HG03039 (cell line): ENCODE results near the gene TPGS1.

ENCODE experiments used
- ATAC-seq: cut with Tn5 transposase; IDR thresholded peaks from one replicate; pipeline ENCODE4 v1.9.1; 2021; ENCODE audit warnings: mild to moderate bottlenecking, moderate library complexity; ENCODE audit not compliant: unreplicated experiment

Gene TPGS1

GRCh38 chr19:494171-495080 is 12.9 kb upstream of the TPGS1 start:
- ATAC-seq, result no peak

GRCh38 chr19:495081-495401 is 12.3 kb upstream of the TPGS1 start:
- no peak for ATAC-seq

GRCh38 chr19:495402-496111 is 11.7 kb upstream of the TPGS1 start:
- ATAC-seq, result no peak

- no peak for ATAC-seq
These were observed 11.1 kb upstream of the TPGS1 start, which contains the start of gene MADCAM1 for GRCh38 chr19:496112-496665. TSS of gene MADCAM1 (plus strand) at chr19:496486. CDS start at chr19:496500, 14 bp downstream.

- no peak for ATAC-seq
These were observed 10.3 kb upstream of the TPGS1 start for GRCh38 chr19:496986-497385.

- no peak for ATAC-seq
These were observed 9.8 kb upstream of the TPGS1 start for GRCh38 chr19:497491-497868.

GRCh38 chr19:497869-498510 is 9.3 kb upstream of the TPGS1 start:
- no peak for ATAC-seq

GRCh38 chr19:498511-498891 is 8.8 kb upstream of the TPGS1 start:
- ATAC-seq, result no peak

GRCh38 chr19:498977-499623 is 8.2 kb upstream of the TPGS1 start:
- no peak for ATAC-seq

- no peak for ATAC-seq
These were observed 5.7 kb upstream of the TPGS1 start for GRCh38 chr19:501646-502045.

GRCh38 chr19:504616-505015 is 2.7 kb upstream of the TPGS1 start:
- no peak for ATAC-seq

- ATAC-seq, result peak; percentile 52
These were observed 652 bp upstream of the TPGS1 start for GRCh38 chr19:506404-507285.

GRCh38 chr19:508204-509150 is 1.2 kb downstream of the TPGS1 start:
- ATAC-seq, result no peak

GRCh38 chr19:510606-511100 is 3.4 kb downstream of the TPGS1 start:
- no peak for ATAC-seq

- no peak for ATAC-seq
These were observed 4.0 kb downstream of the TPGS1 start for GRCh38 chr19:511101-511851.

- ATAC-seq, result no peak
These were observed 5.5 kb downstream of the TPGS1 start for GRCh38 chr19:512547-513365.
